RWPE1 (cell line): ENCODE measurements around the gene RUNX2.
A peak's percentile ranks its signal among the peaks of the same experiment; 100 is the strongest.

Source experiments
- CTCF ChIA-PET: fragments of 350-600 bp; sonication (Branson Sonifier 250); formaldehyde crosslinking; extraction: SDS; loops from one replicate; lab custom pipeline; 2021; lab: Yijun Ruan, JAX
- POLR2A ChIA-PET: fragments of 400-600 bp; formaldehyde crosslinking; extraction: SDS; loops from one replicate; lab custom pipeline; 2020; ENCODE audit warnings: antibody characterized with exemption; ENCODE audit not compliant: low non-redundant PET; lab: Yijun Ruan, JAX
- DNase-seq: peaks from one replicate; pipeline ENCODE4 v3.0.0; 2012; ENCODE audit warnings: low spot score
- H3K27ac ChIP-seq: fragments of 450-650 bp; 2 replicates; pipeline ENCODE4 v1.5.1; 2017
- CTCF ChIP-seq: fragments of 450-650 bp; conservative IDR thresholded peaks from 2 replicates; pipeline ENCODE4 v1.5.1; 2017; ENCODE audit warnings: low read depth, mild to moderate bottlenecking

Gene RUNX2

DNA sequence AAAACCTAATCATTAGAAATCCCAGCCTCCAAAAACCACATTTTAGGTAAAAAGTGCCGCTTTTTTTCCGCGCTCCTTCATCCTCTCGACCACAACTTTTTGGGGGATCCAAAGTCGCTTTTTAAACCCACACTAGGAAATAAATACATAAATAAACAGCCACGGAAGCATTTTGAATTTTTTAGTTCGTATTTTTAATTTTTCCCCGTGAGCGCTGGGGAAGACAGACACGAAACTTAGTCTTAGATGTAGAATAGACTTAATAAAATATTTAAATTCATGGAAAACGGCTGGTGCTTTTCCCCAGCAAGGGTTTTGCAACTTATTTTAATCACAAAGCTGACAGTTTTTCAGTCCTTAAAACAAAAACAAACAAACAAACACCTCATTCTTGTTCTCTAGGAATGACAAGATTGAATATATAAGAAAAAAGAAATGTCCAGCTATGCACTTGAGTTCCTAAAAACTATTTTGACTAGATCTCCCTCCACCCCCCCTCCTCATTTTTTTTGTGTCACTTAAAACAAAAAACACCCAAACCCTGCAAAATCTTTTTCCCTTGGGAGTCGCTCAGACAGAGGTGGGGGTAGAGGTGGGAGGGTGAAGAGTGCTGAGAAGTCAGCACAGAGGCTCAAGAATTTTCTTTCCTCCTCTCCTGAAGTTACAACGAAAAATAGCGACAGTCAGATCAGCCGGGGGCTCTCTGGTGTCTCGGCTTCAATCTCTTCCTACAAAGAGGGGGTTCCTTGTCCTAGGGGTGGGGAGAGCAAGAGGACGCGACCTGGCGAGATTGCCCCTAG is 93.0 kb downstream of the RUNX2 start:
- peak overlapping the region; percentile 78 for H3K27ac ChIP-seq
- no peak for TF ChIP-seq CTCF
- CTCF ChIA-PET = interaction anchor here (1.0 to 2.7 kb wide), 5 partner anchors 133 to 950 kb away, joined by 3 to 28 read pairs (median 3); no protein-coding TSS in a partner anchor
- DNase-seq = no peak
- POLR2A ChIA-PET = interaction anchor here (0.8 kb wide), 1 partner anchor 43 kb away, joined by 4 read pairs; the partner anchor contains the start of gene SUPT3H

DNA sequence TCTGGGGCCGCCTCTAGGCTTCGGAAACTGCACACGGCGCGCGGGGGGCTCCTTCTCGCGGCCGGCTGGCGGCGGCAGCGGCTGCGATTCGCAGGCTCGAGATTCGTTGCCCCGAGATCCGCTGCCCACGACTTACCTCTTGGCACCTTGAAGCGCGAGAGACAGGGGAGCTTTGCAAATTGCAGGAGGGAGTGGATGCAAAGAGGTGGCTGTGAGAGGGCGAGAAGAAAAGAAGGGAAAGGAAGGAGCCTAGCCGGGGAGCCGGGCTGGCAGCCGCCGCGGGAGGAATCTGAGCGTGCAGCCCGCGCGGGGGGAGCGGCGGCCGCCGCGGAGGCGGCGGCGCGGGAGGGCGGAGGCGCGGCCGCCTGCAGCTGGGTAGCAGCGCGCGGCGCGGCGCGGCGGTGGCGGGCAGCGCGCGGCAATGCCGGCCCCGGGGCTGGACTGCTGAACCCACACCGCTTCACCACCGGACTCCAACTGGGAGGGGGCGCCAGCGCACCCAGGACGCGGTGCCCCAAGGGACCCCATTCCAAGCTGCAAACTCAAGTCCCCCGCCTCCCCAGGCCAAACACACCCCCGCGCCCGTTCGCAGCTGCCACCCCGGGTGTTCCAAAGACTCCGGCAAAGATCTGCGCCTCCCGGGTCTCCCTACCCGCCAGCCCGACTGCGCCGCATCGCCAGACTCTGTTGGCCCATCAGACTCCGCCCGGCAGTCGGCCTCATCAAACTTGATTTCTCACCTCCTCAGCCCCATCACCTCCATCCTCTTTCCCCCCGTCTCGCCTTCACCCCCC is 93.8 kb downstream of the RUNX2 start:
- peak overlapping the region; percentile 78 for H3K27ac ChIP-seq
- ChIA-PET POLR2A (interaction anchor here (0.8 kb wide), 1 partner anchor 44 kb away, joined by 4 read pairs; the partner anchor contains the start of gene SUPT3H), CTCF (interaction anchor here (0.5 to 2.7 kb wide), 5 partner anchors 132 to 729 kb away, joined by 3 to 28 read pairs (median 4); no protein-coding TSS in a partner anchor)
- DNase-seq = no peak
- TF ChIP-seq CTCF = peak; percentile 58

DNA sequence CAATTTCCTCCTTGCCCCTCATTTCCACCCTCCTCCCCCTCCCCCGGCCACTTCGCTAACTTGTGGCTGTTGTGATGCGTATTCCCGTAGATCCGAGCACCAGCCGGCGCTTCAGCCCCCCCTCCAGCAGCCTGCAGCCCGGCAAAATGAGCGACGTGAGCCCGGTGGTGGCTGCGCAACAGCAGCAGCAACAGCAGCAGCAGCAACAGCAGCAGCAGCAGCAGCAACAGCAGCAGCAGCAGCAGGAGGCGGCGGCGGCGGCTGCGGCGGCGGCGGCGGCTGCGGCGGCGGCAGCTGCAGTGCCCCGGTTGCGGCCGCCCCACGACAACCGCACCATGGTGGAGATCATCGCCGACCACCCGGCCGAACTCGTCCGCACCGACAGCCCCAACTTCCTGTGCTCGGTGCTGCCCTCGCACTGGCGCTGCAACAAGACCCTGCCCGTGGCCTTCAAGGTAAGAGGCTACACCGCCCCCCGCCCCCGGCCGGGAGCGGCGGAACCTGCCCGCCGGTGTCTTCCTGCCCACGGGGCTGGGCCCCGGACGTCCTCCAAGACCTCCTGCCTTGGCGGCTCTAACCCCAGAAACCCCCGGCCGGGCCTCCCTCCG is 94.5 kb downstream of the RUNX2 start:
- ChIA-PET POLR2A (no interaction called here), CTCF (interaction anchor here (0.5 to 2.7 kb wide), 4 partner anchors 132 to 730 kb away, joined by 3 to 28 read pairs (median 4); no protein-coding TSS in a partner anchor)
- no peak for TF ChIP-seq CTCF
- H3K27ac ChIP-seq = peak overlapping the region; percentile 78
- DNase-seq = no peak

- CTCF ChIA-PET = interaction anchor here (0.5 to 2.7 kb wide), 3 partner anchors 291 to 766 kb away, joined by 3 to 28 read pairs (median 4); no protein-coding TSS in a partner anchor
- no peak for TF ChIP-seq CTCF
- POLR2A ChIA-PET = no interaction called here
- peak overlapping the region; percentile 78 for H3K27ac ChIP-seq
- DNase-seq = no peak
Observed at GRCh38 chr6:45423111-45423823, 95.1 kb downstream of the RUNX2 start.

GRCh38 chr6:45423824-45424450 is 95.8 kb downstream of the RUNX2 start:
- DNase-seq = no peak
- no peak for TF ChIP-seq CTCF
- ChIA-PET CTCF (interaction anchor here (0.5 to 0.7 kb wide), 2 partner anchors 296 to 767 kb away, joined by 3 to 4 read pairs; no protein-coding TSS in a partner anchor), POLR2A (no interaction called here)
- peak overlapping the region; percentile 78 for H3K27ac ChIP-seq
